ENCODE measurements around the gene SFXN3.

SFXN3 gene

DNA sequence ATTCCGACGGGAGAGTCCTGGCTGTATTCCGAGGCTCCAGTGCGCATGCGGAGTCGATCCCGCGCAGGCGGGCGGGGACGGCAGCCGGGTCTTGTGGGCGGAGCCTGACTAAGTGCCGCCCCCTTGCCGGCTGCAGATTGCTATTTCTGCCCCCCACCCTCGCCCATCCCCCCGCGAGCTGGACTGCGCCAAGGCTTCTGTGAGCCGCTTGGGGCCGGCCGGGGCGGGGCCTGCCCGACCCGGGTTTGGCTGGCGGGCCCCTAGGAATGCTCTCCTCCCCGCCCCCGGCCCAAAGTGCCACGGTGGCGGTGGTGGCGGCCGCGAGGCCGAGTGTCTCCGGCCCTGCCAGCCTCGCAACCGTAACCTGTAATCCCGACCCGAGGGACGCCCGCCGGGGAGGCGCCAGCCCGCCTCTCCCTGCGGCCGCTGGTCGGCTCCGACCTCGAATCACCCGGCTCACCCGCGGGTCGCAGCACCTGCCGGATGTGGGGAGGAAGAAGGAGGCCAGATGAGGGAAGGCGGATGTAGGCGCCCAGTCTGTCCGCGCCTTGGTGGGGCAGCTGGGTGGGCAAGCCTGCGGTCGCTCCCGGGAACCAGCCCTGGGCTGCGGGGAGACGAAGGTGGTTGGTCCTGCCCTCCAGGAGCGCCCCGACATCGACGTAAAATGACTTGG is 30.1 kb downstream of the SFXN3 start:
- DNase-seq, result peak; percentile 96

DNA sequence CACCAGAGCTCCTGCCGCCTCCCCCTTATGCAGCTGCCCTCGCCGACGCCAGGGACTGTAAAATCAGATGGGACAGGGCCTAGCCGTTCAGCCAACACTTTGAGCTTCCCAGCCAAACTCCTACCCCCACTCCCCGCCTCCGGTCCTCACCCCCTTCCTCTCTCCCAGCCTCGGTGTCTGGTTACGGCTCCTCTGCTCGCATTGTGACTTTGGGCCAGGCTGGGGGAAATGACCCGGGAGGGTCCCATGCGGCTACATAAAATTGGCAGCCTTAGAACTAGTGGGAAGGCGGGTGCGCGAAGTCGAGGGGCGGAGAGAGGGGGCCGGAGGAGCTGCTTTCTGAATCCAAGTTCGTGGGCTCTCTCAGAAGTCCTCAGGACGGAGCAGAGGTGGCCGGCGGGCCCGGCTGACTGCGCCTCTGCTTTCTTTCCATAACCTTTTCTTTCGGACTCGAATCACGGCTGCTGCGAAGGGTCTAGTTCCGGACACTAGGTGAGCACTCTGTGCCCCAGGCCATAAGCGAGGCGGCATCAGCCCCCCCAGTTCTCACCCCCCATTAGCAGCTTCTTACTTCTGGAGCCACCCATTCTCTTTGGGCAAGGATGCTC is 30.7 kb downstream of the SFXN3 start, which contains the start of gene KAZALD1:
TSS of gene KAZALD1 (plus strand) at position 366 of the 608 bp plus-strand sequence. CDS start 604 bp downstream, outside the sequence.
- no peak for DNase-seq

- DNase-seq, result peak; percentile 85
Measured at GRCh38 chr10:101062232-101063049, 31.4 kb downstream of the SFXN3 start.

- DNase-seq, result no peak
Measured at GRCh38 chr10:101063050-101063525, 32.1 kb downstream of the SFXN3 start.

GRCh38 chr10:101063548-101064414 is 32.7 kb downstream of the SFXN3 start:
- no peak for DNase-seq

DNA sequence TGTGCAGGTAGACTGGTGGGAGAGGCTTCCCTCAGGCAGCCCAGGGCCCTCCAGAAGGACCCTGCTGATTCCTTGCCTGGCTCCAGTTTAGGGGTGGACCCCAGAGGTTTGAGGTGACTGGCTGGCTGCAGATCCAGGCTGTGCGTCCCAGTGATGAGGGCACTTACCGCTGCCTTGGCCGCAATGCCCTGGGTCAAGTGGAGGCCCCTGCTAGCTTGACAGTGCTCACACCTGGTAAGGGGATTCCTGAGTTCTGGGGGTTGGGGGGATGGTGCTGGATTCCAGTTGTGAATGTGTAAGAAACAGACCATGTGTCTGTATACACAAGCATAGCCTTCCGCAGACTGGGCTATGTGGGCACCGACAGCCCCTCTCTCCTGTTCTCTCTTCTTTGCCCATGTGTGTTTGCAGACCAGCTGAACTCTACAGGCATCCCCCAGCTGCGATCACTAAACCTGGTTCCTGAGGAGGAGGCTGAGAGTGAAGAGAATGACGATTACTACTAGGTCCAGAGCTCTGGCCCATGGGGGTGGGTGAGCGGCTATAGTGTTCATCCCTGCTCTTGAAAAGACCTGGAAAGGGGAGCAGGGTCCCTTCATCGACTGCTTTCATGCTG is 33.5 kb downstream of the SFXN3 start:
- no peak for DNase-seq

DNA sequence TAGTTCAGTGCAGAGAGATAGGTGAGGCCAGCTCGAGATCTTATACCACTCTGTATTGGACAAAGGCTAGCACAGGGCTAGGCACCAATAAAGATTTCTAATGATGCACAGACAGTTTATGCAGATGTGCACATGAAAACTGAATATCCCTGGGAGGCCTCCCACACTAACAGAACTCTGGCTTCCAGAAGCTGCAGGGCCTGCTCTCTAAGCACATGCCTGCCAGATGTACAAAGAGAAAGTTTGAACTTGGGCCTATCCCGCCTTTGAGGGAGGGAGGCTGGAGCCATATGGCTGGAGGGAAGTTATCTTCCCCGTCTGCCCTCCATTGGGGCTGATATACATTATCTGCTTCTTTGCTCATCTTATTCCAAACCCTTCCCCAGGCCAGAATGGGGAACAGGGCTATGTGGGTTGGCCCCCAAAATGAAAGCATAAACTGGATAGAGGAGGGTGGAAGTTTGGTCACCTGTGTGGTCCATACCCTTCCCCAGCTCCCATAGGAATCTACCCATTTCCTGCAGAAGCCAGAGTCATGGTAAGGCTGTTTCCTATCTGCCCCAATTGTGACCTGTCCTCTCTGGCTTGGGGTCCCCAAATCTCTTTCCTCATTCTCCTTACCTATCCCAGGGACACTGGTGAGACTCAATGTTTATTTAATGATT is 34.6 kb downstream of the SFXN3 start:
- DNase-seq, result no peak

DNA sequence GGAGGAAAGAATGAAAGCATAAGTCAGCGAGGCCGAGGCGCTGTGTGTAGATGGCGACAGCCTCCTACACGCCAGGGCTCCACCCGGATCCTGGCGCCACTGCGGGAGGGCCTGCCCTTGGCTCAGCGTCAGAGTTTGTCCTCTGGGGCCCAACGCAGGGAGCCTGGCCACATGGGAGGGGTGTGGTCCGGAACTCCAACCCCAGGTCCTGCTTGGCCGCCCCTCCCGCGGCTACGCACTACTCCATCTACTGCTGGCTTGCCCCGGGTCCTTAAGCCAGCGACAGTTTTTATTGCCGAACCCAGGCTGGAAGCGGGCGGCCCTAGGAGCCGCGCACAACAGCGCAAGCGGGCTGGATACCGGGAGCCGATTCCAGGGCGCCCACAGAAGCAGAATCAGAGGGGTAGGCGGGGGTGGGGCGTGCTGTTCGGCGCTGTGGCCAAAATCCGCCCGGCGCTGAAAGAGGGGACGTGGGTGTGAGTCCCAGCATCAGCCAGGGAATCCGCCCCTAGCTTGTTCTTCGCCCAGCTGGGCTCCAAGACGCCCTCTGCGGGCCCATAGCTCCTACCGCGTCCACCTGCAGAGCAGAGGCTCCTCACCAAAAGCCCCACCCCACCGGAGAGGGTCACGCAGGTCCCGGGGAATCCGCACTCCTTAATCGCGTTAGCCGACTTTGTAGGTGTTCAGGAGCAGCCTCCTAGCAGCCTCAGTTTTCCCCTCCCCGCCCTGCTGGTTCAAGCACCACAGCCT is 35.3 kb downstream of the SFXN3 start:
- peak; percentile 79 for DNase-seq

DNA sequence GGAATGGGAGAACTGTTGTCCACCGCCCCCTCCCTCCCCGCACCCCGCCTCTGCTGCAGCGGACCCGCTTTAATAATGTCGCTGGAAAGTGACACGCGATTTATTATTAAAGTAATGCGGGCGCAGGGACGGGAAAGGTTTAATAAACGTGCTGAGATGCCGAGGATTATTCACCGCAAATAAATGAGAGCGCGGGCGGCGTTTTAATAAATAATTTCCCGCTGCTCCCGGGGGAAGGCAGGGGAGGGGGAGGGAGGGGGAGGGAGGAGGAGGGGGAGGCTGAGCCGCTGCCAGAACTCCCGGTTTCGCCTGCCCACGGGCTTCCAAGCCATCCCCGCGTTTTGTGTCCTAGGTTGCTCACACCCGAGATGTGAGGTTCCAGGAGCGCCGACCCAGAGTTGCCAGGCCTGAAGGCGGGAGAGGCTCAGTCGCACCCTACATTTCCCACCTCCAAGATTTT is 35.9 kb downstream of the SFXN3 start:
- DNase-seq, result no peak

GRCh38 chr10:101067356-101068083 is 36.5 kb downstream of the SFXN3 start:
- DNase-seq, result peak; percentile 90

DNA sequence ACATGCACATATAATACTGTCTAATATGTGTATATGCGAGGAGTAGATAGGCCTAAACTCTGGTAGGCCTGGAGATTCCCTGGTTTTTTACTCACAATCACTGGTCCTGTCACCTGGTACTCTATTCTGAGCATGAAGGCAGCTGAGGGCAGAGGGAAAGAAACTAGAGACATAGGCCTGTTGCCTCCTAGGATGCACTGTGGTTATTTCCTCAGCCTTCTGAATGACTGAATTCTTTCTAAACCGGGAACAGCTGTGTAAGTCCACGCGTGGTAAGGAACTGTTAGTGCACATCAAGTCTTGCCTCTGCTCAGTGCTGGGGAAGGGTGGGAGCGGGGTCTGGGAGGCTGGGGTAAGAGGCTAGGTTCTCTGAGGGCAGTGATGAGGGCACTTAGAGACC is 38.4 kb downstream of the SFXN3 start:
- no peak for DNase-seq

GRCh38 chr10:101070098-101070497 is 39.1 kb downstream of the SFXN3 start:
- no peak for DNase-seq

GRCh38 chr10:101071267-101071884 is 40.3 kb downstream of the SFXN3 start:
- DNase-seq, result no peak

DNA sequence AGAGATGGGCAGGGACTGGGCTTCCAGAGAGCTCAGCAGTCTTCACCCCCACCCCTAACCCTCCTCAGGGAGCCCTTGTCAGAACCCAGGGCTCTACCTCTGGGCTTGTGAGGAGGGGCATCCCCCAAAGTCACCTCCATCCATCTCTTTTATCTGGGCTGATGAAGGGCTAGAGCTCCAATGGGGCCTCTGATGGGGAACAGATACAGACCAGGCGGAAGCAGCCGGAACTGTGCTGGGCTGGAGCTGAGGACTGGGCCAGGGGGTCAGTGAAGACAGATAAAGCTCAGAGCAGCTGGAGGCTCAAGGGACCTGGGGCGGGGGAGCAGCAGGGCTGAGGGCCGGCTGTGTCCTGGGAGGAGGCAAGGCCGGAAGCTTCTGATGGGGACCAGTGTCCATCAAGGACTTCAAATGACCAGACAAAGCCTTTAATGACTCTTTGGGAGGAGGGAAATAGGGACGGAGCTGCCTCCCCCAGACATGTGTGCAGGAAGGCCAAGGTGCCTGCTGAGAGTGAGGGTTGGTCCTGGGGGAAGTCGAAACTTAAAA is 40.9 kb downstream of the SFXN3 start:
- no peak for DNase-seq

- DNase-seq, result no peak
Measured at GRCh38 chr10:101072923-101073322, 41.9 kb downstream of the SFXN3 start.

DNA sequence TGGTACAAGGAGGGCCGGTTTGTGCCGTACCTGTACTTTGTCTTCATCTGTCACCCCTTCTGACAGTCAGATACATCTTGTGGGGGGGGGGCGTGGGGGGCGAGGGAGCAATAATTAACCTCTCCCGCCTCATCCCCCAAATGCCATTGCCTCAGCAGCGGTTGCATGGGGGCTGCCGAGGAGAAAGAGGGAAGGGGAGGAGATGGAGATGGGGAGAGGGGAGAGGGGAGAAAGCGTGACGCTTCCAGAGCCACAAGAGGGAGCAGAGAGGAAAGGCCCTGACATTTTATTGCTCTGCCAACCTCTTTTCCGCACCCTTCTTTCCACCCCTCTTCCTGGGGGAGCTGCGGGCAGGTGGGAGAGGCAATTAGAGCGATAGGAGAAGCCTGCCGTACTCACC is 42.6 kb downstream of the SFXN3 start:
- DNase-seq, result no peak

- DNase-seq, result no peak
Measured at GRCh38 chr10:101075775-101076174, 44.7 kb downstream of the SFXN3 start.

- DNase-seq, result no peak
Measured at GRCh38 chr10:101076630-101077029, 45.6 kb downstream of the SFXN3 start.

DNA sequence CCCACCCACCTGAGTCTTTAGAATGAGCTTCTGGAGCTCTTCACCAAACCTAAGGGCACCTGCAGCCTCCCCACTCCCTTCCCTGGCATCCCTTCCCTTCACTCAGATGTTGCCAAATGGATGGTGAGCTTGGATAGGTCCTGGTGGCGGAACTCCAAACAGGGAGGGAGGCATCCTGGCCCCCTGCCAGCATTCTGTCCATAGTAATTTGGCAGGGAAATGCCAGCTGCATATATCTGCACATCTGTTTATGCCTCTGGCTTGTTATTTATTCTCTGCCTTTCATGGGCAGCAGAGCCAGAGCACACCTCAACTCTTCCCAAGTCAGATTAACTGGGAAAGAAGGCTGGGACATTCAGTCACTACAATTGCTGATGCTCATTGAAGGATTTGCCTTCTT is 48.8 kb downstream of the SFXN3 start:
- no peak for DNase-seq

All from activated effector memory CD4-positive, alpha-beta T cell treated with anti-CD3 and anti-CD28 coated beads, Interleukin-2, amount 50 U/mL, for 16 hours (primary cell).